Thymus (tissue), 14 donors: ENCODE measurements around the gene AMMECR1. TPM values are rescaled to one million over a fixed set of nuclear protein-coding genes. Genes with fewer than 3 reads are reported as not detected.
"Not testable (repeated sequence)": the region's sequence is repeated elsewhere in the genome, so short reads cannot be mapped to it uniquely, and the experiment has no call there.

Experiments
- DNase-seq, 9 donors: peaks; one replicate each; pipeline ENCODE4 v3.0.0-alpha.2; 2013; ENCODE audit warnings: low spot score in 9 of 9, low read depth in 6 of 9, missing footprints in 1 of 9
- H3K27ac ChIP-seq, 2 donors: one replicate each; pipeline ENCODE4 v1.5.1; 2013; ENCODE audit warnings: control low read depth in 1 of 2, low read depth in 1 of 2, low read length in 1 of 2, mild to moderate bottlenecking in 1 of 2, moderate library complexity in 1 of 2
- H3K27me3 ChIP-seq, 2 donors: one replicate each; pipeline ENCODE4 v1.5.1; 2013; ENCODE audit warnings: low read length in 1 of 2; ENCODE audit not compliant: control insufficient read depth in 2 of 2, insufficient read depth in 1 of 2
- H3K36me3 ChIP-seq, 2 donors: one replicate each; pipeline ENCODE4 v1.5.1; 2013; ENCODE audit warnings: low read length in 1 of 2, mild to moderate bottlenecking in 1 of 2, moderate library complexity in 1 of 2; ENCODE audit not compliant: control insufficient read depth in 2 of 2, insufficient read depth in 2 of 2
- H3K4me1 ChIP-seq, 2 donors: one replicate each; pipeline ENCODE4 v1.5.1; 2013; ENCODE audit warnings: low read length in 2 of 2; ENCODE audit not compliant: control insufficient read depth in 2 of 2, insufficient read depth in 2 of 2
- H3K4me3 ChIP-seq, 2 donors: one replicate each; pipeline ENCODE4 v1.5.1; 2013; ENCODE audit warnings: low read length in 2 of 2, control low read depth in 1 of 2, mild to moderate bottlenecking in 1 of 2
- H3K9me3 ChIP-seq, 2 donors: one replicate each; pipeline ENCODE4 v1.5.1; 2013; ENCODE audit warnings: low read length in 1 of 2, mild to moderate bottlenecking in 1 of 2; ENCODE audit not compliant: control insufficient read depth in 2 of 2, insufficient read depth in 1 of 2
- WGBS: extraction: QIAGEN DNeasy Blood & Tissue Kit; methylation state at CpG from one replicate; pipeline ENCODE4 v1.1.7; 2013; 5-methylcytosine and 5-hydroxymethylcytosine counted together
- long read RNA-seq, 10 donors: transcript quantifications; one replicate each; lab custom pipeline, GENCODE V29; 2026
- polyA plus RNA-seq: library from polyadenylated mRNA; stranded (reverse); fragments of 200-250 nt; gene quantifications from one replicate; pipeline ENCODE4 v1.2.3, GENCODE V29; 2013
- total RNA-seq: library from RNA; stranded (reverse); fragments of 120-200 nt; gene quantifications from one replicate; pipeline ENCODE4 v1.2.4, GENCODE V29; 2013
- donor health status: healthy.

The AMMECR1 gene
- total RNA-seq: 7.0 TPM
- 5.1 TPM for polyA plus RNA-seq
- long read RNA-seq, donor 1: 0 reads
- long read RNA-seq, donor 2, full-length matches to known transcripts: 9 of 16 reads
- long read RNA-seq, donor 2, partial matches to known transcripts: 7 of 16 reads
- long read RNA-seq, donor 2, other reads (novel, unspliced or antisense): 0 of 16 reads
- long read RNA-seq, donor 3, full-length matches to known transcripts: 7 of 7 reads
- long read RNA-seq, donor 3, partial matches to known transcripts: 0 of 7 reads
- long read RNA-seq, donor 3, other reads (novel, unspliced or antisense): 0 of 7 reads
- long read RNA-seq, donor 4, full-length matches to known transcripts: 1 of 1 reads
- long read RNA-seq, donor 4, partial matches to known transcripts: 0 of 1 reads
- long read RNA-seq, donor 4, other reads (novel, unspliced or antisense): 0 of 1 reads
- long read RNA-seq, donor 5, full-length matches to known transcripts: 5 of 5 reads
- long read RNA-seq, donor 5, partial matches to known transcripts: 0 of 5 reads
- long read RNA-seq, donor 5, other reads (novel, unspliced or antisense): 0 of 5 reads
- long read RNA-seq, donor 6: 0 reads
- long read RNA-seq, donor 7, full-length matches to known transcripts: 2 of 2 reads
- long read RNA-seq, donor 7, partial matches to known transcripts: 0 of 2 reads
- long read RNA-seq, donor 7, other reads (novel, unspliced or antisense): 0 of 2 reads
- long read RNA-seq, donor 8: 0 reads
- long read RNA-seq, donor 9: 0 reads
- long read RNA-seq, donor 10, full-length matches to known transcripts: 2 of 2 reads
- long read RNA-seq, donor 10, partial matches to known transcripts: 0 of 2 reads
- long read RNA-seq, donor 10, other reads (novel, unspliced or antisense): 0 of 2 reads

DNA sequence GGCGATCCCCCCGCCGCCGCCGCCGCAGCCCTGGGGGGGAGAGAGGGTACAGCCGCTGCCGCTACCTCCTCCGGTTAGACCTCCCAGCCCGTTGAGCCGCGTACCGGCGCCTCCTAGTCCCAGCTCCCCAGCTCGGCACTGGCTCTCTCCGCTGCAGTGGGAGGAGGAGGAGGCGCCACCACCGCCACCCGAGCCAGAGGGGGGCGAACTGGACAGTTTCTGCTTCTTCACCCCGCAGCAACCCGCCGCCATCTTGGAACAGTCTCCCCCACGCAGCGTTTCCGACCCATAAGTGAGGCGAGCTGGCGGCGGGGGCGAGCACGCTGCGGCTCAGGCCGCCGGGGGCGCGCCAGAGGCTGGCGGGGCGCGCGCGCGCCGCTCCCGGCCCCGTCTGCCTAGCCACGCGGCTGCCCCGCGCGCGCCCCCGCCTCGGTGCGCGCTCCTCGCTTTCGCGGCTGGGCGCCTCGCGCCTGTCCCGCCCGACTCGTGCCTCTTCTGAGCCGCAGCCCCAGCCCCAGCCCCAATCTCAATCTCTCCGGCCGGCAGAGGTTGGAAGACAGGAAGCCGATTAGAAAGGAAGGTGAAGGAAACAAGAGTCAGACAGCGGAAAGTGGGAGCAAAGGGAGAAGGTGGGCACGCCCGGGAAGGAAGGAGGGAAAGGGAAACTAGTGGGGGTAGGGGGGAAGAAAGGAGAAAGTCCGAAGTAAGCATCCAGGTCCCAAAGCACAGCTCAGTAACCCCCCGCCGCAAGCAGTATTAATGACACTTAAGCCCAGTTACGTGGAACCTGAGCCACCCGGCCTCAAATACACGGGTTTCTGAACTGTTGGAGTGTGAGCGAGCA is at the start of gene AMMECR1:
TSS of gene AMMECR1 (minus strand) at position 266 of the 844 bp plus-strand sequence. CDS start at position 252, 14 bp downstream.
- Histone ChIP-seq H3K27ac (peak within 1 kb of the TSS; percentile 86 to 91), H3K4me3 (peak within 1 kb of the TSS; percentile 77 to 87), H3K27me3 (peaks cover 0 to 11% of the 10 kb centered on the region in 2 donors), H3K9me3 (no peaks in the 10 kb centered on the region), H3K4me1 (no peaks in the 10 kb centered on the region), H3K36me3 (no peaks in the 10 kb centered on the region)
- WGBS: under 1% methylated on average over 72 of the region's 78 CpGs
- peak; percentile 34 to 88 (median 69) for DNase-seq

DNA sequence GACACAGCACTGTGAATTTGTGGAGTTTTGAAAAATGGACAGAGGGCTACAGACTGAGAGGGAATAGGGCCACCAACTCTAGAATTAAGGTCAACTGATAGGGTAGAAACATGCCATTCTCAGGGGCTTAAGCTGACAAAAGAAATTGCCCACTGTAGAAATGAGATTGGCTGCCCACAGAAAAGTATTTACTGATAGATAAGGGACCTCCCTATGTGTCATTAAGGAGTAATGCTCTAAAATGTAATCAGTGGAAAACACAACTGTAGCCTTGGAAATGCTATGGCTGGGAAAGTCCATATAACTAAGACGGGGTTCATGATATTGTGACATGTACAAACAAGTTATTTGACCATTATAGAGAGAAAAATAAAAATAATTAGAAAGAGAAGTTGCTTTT is 45.4 kb upstream of the AMMECR1 start:
- no peak overlapping the region for H3K27ac ChIP-seq
- H3K4me3 ChIP-seq: no peak overlapping the region
- H3K36me3 ChIP-seq: no peaks in the 10 kb centered on the region
- DNase-seq: no peak
- H3K27me3 ChIP-seq: no peaks in the 10 kb centered on the region
- 100% methylated on average over 1 of the region's 1 CpG for WGBS
- H3K9me3 ChIP-seq: no peaks in the 10 kb centered on the region
- H3K4me1 ChIP-seq: no peaks in the 10 kb centered on the region

DNA sequence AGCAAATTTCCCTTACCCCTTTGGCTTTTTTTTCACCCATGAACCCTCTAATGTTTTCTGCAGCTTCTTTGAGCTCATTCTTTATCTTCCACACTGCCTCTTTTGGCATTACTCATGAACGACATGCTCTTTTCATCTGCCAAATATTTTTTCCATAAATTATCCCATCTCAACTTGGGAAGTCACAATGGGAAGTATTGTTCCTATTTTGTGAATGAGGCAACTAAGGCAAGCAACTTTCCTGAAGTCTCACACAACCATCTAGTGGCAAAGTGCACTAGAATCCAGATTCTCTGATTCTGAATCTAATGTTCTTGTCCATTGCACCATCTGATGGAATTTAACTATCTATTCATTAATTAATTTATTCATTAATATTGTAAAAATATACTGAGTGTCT is 41.4 kb upstream of the AMMECR1 start:
- Histone ChIP-seq H3K27ac (no peak overlapping the region), H3K36me3 (no peaks in the 10 kb centered on the region), H3K27me3 (no peaks in the 10 kb centered on the region), H3K4me1 (no peaks in the 10 kb centered on the region), H3K4me3 (no peak overlapping the region), H3K9me3 (no peaks in the 10 kb centered on the region)
- no peak for DNase-seq
- WGBS: 76% methylated on average over 1 of the region's 1 CpG

DNA sequence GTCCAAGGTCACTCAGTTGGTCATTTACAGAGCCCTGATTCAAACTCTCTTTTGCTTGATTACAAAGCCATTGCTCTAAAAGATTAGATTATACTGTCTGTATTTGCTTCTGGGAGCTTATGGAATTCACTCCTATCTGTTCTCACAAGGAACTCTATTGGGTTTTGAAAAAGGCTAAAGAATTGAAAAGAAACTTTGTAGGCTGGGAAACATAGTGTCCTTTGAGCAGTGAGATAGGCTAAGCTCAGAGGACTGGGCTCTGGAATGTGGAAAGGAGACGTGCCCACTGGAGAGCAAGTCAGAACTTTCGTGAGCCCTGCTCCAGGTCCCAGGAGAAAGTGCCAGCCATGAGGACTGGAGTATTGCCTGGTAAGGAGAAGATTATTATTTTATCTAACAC is 40.7 kb upstream of the AMMECR1 start, which contains the start of gene RTL9:
TSS of gene RTL9 (plus strand) at position 301 of the 400 bp plus-strand sequence. CDS start 91,770 bp downstream, outside the sequence.
- 98% methylated on average over 2 of the region's 2 CpGs for WGBS

DNA sequence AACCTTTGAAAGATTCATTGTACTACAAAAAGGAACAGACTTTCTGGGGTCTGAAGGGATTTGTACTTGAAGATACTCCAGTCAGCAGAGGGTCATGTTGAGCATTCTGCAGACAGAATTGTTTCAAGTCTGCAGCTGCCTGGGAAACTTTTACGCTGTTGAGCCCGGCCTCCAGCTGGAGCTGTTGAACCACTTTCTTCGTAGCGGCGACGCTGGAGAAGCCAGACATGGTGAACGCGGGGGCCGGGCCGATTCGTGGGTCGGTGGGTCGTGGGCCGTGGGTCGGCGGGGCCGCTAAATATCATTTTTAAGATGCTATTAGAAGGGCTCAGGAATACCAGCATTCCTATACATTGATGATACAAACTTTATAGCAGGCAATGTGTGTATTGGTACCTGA is 28.8 kb upstream of the AMMECR1 start:
- H3K4me1 ChIP-seq: no peaks in the 10 kb centered on the region
- WGBS: 94% methylated on average over 17 of the region's 17 CpGs
- DNase-seq: no peak

More for the DNA sequence above, 40.7 kb upstream of the AMMECR1 start, which contains the start of gene RTL9:
- Histone ChIP-seq H3K9me3 (no peaks in the 10 kb centered on the region), H3K36me3 (no peaks in the 10 kb centered on the region), H3K4me3 (no peak within 1 kb of the TSS), H3K4me1 (no peaks in the 10 kb centered on the region), H3K27ac (no peak within 1 kb of the TSS), H3K27me3 (no peaks in the 10 kb centered on the region)
- no peak for DNase-seq

DNA sequence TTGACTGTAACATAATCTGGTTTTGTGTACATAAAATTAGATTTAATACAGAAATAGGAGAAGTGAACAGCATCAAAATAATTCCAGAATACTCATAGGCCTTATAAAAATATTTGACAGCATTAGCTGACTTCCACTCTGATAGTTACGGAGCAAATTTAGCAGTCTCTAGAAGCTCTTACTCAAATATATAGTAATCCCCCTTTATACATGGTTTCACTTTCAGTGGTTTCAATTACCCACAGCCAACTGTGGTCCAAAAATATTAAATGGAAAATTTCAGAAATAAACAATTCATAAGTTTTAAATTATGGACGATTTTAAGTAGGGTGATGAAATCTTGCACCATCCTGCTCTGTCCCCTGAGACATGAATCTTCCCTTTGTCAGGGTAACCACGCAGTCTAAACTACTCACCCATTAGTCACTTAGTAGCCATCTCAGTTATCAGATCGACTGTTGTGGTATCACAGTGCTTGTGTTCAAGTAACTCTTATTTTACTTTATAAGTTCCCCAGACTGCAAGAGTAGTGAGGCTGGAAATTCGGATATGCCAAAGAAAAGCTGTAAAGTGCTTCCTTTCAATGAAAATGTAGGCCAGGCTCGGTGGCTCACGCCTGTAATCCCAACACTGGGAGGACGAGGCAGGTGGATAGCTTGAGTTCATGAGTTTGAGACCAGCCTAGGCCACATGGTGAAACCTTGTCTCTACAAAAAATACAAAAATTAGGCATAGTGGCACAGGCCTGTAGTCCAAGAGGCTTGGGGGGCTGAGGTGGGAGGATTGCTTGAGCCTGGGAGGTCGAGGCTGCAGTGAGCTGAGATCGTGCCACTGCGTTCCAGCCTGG is 23.5 kb upstream of the AMMECR1 start:
- no peak for DNase-seq
- 93% methylated on average over 11 of the region's 11 CpGs for WGBS
- Histone ChIP-seq H3K36me3 (no peaks in the 10 kb centered on the region), H3K4me3 (no peak overlapping the region), H3K27me3 (no peaks in the 10 kb centered on the region), H3K9me3 (no peaks in the 10 kb centered on the region), H3K27ac (no peak overlapping the region), H3K4me1 (no peaks in the 10 kb centered on the region)

More for the DNA sequence above, 28.8 kb upstream of the AMMECR1 start:
- Histone ChIP-seq H3K36me3 (no peaks in the 10 kb centered on the region), H3K4me3 (no peak overlapping the region), H3K9me3 (no peaks in the 10 kb centered on the region), H3K27ac (no peak overlapping the region), H3K27me3 (no peaks in the 10 kb centered on the region)

DNA sequence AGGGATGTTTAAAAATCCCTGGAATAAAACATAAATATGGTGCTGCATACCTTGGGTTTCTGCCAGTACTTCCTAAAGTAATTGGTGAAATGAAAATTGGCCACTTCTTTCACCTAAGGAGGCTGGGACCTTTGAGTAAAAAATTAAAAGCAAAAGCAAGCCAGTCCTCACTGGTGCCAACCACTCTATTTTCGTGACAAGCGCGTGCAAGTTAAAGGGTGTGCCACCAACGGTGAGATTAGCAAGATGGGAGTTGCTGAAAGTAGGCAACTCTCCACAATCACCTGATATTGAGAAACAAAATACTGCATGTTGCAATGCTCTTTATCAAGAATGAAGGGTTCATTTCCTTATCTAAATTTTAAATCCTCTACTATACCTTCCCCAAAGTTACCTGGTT is 21.1 kb upstream of the AMMECR1 start:
- Histone ChIP-seq H3K27ac (no peak overlapping the region), H3K4me3 (no peak overlapping the region), H3K36me3 (no peaks in the 10 kb centered on the region), H3K27me3 (no peaks in the 10 kb centered on the region), H3K4me1 (no peaks in the 10 kb centered on the region), H3K9me3 (no peaks in the 10 kb centered on the region)
- 97% methylated on average over 4 of the region's 4 CpGs for WGBS
- DNase-seq: no peak

DNA sequence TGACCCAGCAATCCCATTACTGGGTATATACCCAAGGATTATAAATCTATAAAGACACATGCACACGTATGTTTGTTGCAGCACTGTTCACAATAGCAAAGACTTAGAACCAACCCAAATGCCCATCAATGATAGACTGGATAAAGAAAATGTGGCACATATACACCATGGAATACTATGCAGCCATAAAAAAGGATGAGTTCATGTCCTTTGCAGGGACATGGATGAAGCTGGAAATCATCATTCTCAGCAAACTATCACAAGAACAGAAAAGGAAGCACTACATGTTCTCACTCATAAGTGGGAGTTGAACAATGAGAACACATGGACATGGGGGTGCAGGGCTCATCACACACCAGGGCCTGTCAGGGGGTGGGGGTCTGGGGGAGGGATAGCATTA is 15.6 kb upstream of the AMMECR1 start:
- H3K4me1 ChIP-seq, H3K27ac ChIP-seq, H3K36me3 ChIP-seq, H3K9me3 ChIP-seq, H3K4me3 ChIP-seq, H3K27me3 ChIP-seq, DNase-seq: not testable (repeated sequence)
- 100% methylated on average over 1 of the region's 1 CpG for WGBS
